Uterus (tissue), 2 donors: ENCODE measurements around the gene SEMA4G.

Experiments
- CTCF ChIP-seq, 4 experiments: fragments of 200-600 bp in 2 of 4; fragments of 450-650 bp in 2 of 4; sonication (generic) in 2 of 4; IDR thresholded peaks; one replicate each; pipeline ENCODE4 v1.5.1; 2016 to 2019; ENCODE audit warnings: antibody characterized with exemption in 4 of 4, mild to moderate bottlenecking in 2 of 4, moderate library complexity in 1 of 4
- POLR2A ChIP-seq, 2 donors: fragments of 450-650 bp; IDR thresholded peaks; one replicate each; pipeline ENCODE4 v1.6.1; 2016; ENCODE audit warnings: antibody characterized with exemption in 2 of 2, mild to moderate bottlenecking in 1 of 2, moderate library complexity in 1 of 2

DNA sequence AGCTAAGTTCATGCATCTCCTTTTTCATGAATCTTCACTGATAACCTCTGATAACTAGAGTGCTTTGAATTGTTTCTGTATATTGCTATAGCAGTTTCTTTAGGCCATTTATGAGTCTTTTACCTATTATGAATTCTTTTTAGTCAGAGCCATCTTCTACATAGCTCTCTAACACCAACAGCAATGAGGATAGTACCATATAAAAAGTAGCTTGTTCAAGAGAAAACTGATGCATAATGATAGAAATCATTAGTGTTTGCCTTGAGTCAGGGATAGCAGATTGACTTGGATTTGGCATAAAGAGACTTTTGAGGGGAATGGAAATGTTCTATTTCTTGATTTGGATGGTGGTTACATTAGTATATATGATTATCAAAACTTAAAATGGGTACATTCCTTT, 25.8 kb upstream of the SEMA4G start:
- no peak for TF ChIP-seq POLR2A (IDR thresholded peaks at IDR 0.05)
- no peak for TF ChIP-seq CTCF (IDR thresholded peaks at IDR 0.05)
